Gastrocnemius medialis (tissue), 4 donors: Measurements from ENCODE around the gene CACNB4. TPM values are rescaled to one million over a fixed set of nuclear protein-coding genes. Genes with fewer than 3 reads are reported as not detected.

Experiments used
- ATAC-seq, 2 donors: fragments of 150-250 bp; one replicate each; pipeline ENCODE4 v1.9.1; 2016
- DNase-seq, 2 donors: peaks; one replicate each; pipeline ENCODE4 v3.0.0-alpha.2; 2019
- H3K27ac ChIP-seq, 4 donors: fragments of 200-600 bp; sonication (generic); 1 replicate in 1 of 4; 2 replicates in 3 of 4; pipeline ENCODE4 v1.5.1; 2016 to 2018; ENCODE audit warnings: mild to moderate bottlenecking in 2 of 4, moderate library complexity in 1 of 4
- H3K27me3 ChIP-seq, 3 donors: fragments of 200-600 bp; sonication (generic) in 2 of 3; 1 replicate in 1 of 3; 2 replicates in 2 of 3; pipeline versions ENCODE4 v1.5.1 to v1.6.0; 2016 to 2019; ENCODE audit warnings: mild to moderate bottlenecking in 1 of 3, moderate library complexity in 1 of 3
- H3K36me3 ChIP-seq, 2 donors: fragments of 200-600 bp; sonication (generic) in 1 of 2; one replicate each; pipeline ENCODE4 v1.5.1; 2017 to 2018
- H3K4me1 ChIP-seq, 2 donors: fragments of 200-600 bp; sonication (generic) in 1 of 2; one replicate each; pipeline ENCODE4 v1.5.1; 2016 to 2017; ENCODE audit warnings: mild to moderate bottlenecking in 2 of 2
- H3K4me3 ChIP-seq, 4 donors: fragments of 200-600 bp; sonication (generic) in 3 of 4; 1 replicate in 1 of 4; 2 replicates in 3 of 4; pipeline ENCODE4 v1.5.1; 2016 to 2019; ENCODE audit warnings: mild to moderate bottlenecking in 2 of 4
- H3K9me3 ChIP-seq, 3 donors: fragments of 200-600 bp; sonication (generic) in 2 of 3; 1 replicate in 1 of 3; 2 replicates in 2 of 3; pipeline ENCODE4 v1.5.1; 2016 to 2019
- CTCF ChIP-seq, 5 experiments: fragments of 450-650 bp in 3 of 5; fragments of 200-600 bp in 2 of 5; sonication (generic) in 2 of 5; IDR thresholded peaks in 4 of 5; conservative IDR thresholded peaks in 1 of 5; 1 replicate in 4 of 5; 2 replicates in 1 of 5; pipeline ENCODE4 v1.5.1; 2016 to 2019; ENCODE audit warnings: antibody characterized with exemption in 5 of 5, mild to moderate bottlenecking in 3 of 5, moderate library complexity in 3 of 5
- POLR2A ChIP-seq, 2 donors: fragments of 450-650 bp; IDR thresholded peaks; one replicate each; pipeline ENCODE4 v1.6.1; 2017; ENCODE audit warnings: antibody characterized with exemption in 2 of 2, mild to moderate bottlenecking in 2 of 2, moderate library complexity in 2 of 2
- in situ Hi-C, 4 donors: fragments of 200-750 bp; cut with MboI; loops; one replicate each; pipeline versions ENCODE4 v1.15.0 to v1.8.0; 2017; ENCODE audit warnings: low sequenced_read_pairs in 4 of 4
- intact Hi-C: fragments of 100-400 bp; cut with DNase I; formaldehyde crosslinking; loops from one replicate; pipeline ENCODE4 v1.15.1; 2023; ENCODE audit warnings: low total_unique reads
- total RNA-seq, 4 donors: library from RNA; depleted of rRNA; stranded (reverse); fragments of >200 nt; gene quantifications; one replicate each; pipeline versions ENCODE4 v1.1.0 to v1.2.3, GENCODE V29; 2016

CACNB4 gene
- total RNA-seq, 4 donors from 2014 or later, result 0.04 to 0.56 (median 0.36) TPM

- no peak for DNase-seq
- intact Hi-C loops, result no loop called here
- in situ Hi-C loops, result no loop called here
- no peaks in the 10 kb centered on the region for H3K36me3 ChIP-seq
- no peak overlapping the region for H3K27ac ChIP-seq
- H3K4me3 ChIP-seq, result no peak overlapping the region
- TF ChIP-seq CTCF (IDR thresholded peaks at IDR 0.05 in 4 of 5, conservative IDR thresholded peaks at IDR 0.05 in 1 of 5) (no peak), POLR2A (IDR thresholded peaks at IDR 0.05) (no peak)
- no peaks in the 10 kb centered on the region for H3K27me3 ChIP-seq
- ATAC-seq, result no peak
- H3K9me3 ChIP-seq, result no peaks in the 10 kb centered on the region
- H3K4me1 ChIP-seq, result peaks cover 0 to 2% of the 10 kb centered on the region in 2 donors
These were observed 126.4 kb downstream of the CACNB4 start for GRCh38 chr2:151972241-151973012.

- DNase-seq (no peak), ATAC-seq (no peak)
- Histone ChIP-seq H3K4me1 (peaks cover 0 to 2% of the 10 kb centered on the region in 2 donors), H3K27ac (no peak overlapping the region), H3K27me3 (no peaks in the 10 kb centered on the region), H3K36me3 (no peaks in the 10 kb centered on the region), H3K4me3 (no peak overlapping the region), H3K9me3 (no peaks in the 10 kb centered on the region)
- in situ Hi-C loops (no loop called here), intact Hi-C loops (no loop called here)
- TF ChIP-seq POLR2A (IDR thresholded peaks at IDR 0.05) (no peak), CTCF (IDR thresholded peaks at IDR 0.05 in 4 of 5, conservative IDR thresholded peaks at IDR 0.05 in 1 of 5) (no peak)
These were observed 127.4 kb downstream of the CACNB4 start for GRCh38 chr2:151971301-151972051.

GRCh38 chr2:151968770-151969470 is 129.9 kb downstream of the CACNB4 start:
- DNase-seq, result no peak
- TF ChIP-seq POLR2A (IDR thresholded peaks at IDR 0.05), result no peak
- TF ChIP-seq CTCF (IDR thresholded peaks at IDR 0.05 in 4 of 5, conservative IDR thresholded peaks at IDR 0.05 in 1 of 5), result no peak
- Histone ChIP-seq H3K4me1 (peaks cover 0 to 2% of the 10 kb centered on the region in 2 donors), H3K36me3 (no peaks in the 10 kb centered on the region), H3K4me3 (no peak overlapping the region), H3K27me3 (no peaks in the 10 kb centered on the region), H3K27ac (peak overlapping the region in 1 of 4 donors; percentile 25), H3K9me3 (no peaks in the 10 kb centered on the region)
- in situ Hi-C loops (no loop called here), intact Hi-C loops (no loop called here)
- ATAC-seq, result no peak

GRCh38 chr2:151967829-151968722 is 130.8 kb downstream of the CACNB4 start:
- H3K4me3 ChIP-seq, result peak overlapping the region in 1 of 4 donors; percentile 24
- DNase-seq (no peak), ATAC-seq (peak; percentile 36 to 39)
- peak overlapping the region in 1 of 4 donors; percentile 25 for H3K27ac ChIP-seq
- H3K9me3 ChIP-seq, result no peaks in the 10 kb centered on the region
- H3K36me3 ChIP-seq, result no peaks in the 10 kb centered on the region
- in situ Hi-C loops, result no loop called here
- no peaks in the 10 kb centered on the region for H3K27me3 ChIP-seq
- intact Hi-C loops, result no loop called here
- TF ChIP-seq POLR2A (IDR thresholded peaks at IDR 0.05) (no peak), CTCF (IDR thresholded peaks at IDR 0.05 in 4 of 5, conservative IDR thresholded peaks at IDR 0.05 in 1 of 5) (no peak)
- H3K4me1 ChIP-seq, result peaks cover 0 to 2% of the 10 kb centered on the region in 2 donors
